Uterus (tissue), 2 donors: ENCODE results near the gene MARS2.

Source experiments
- CTCF ChIP-seq, 4 experiments: fragments of 200-600 bp in 2 of 4; fragments of 450-650 bp in 2 of 4; sonication (generic) in 2 of 4; IDR thresholded peaks; one replicate each; pipeline ENCODE4 v1.5.1; 2016 to 2019; ENCODE audit warnings: antibody characterized with exemption in 4 of 4, mild to moderate bottlenecking in 2 of 4, moderate library complexity in 1 of 4
- POLR2A ChIP-seq, 2 donors: fragments of 450-650 bp; IDR thresholded peaks; one replicate each; pipeline ENCODE4 v1.6.1; 2016; ENCODE audit warnings: antibody characterized with exemption in 2 of 2, mild to moderate bottlenecking in 1 of 2, moderate library complexity in 1 of 2

GRCh38 chr2:197673606-197674005 lies 31.6 kb upstream of the MARS2 start:
- no peak for TF ChIP-seq CTCF (IDR thresholded peaks at IDR 0.05)
- TF ChIP-seq POLR2A (IDR thresholded peaks at IDR 0.05) = no peak
